Naive thymus-derived CD4-positive, alpha-beta T cell (primary cell): ENCODE results near the gene RSPO4. TPM values are rescaled to one million over a fixed set of nuclear protein-coding genes. Genes with fewer than 3 reads are reported as not detected.

ENCODE experiments used
- ATAC-seq: fragments of 150-1000 bp; cut with Tn5 transposase; 2 replicates; pipeline ENCODE4 v1.10.0; 2021; ENCODE audit warnings: mild to moderate bottlenecking, moderate library complexity
- CTCF ChIA-PET: fragments of 350-600 bp; sonication (Branson Sonifier 250); formaldehyde crosslinking; loops from one replicate; lab custom pipeline; 2021; ENCODE audit warnings: antibody characterized with exemption; lab: Charles Lee
- POLR2A ChIA-PET: fragments of 350-600 bp; sonication (Branson Sonifier 250); formaldehyde crosslinking; loops from one replicate; lab custom pipeline; 2021; ENCODE audit warnings: antibody characterized with exemption, inconsistent platforms; lab: Charles Lee
- DNase-seq, 9 donors: peaks; one replicate each; pipeline versions ENCODE4 v3.0.0 to v3.0.0-alpha.2; 2020 to 2022; ENCODE audit warnings: mixed read lengths in 1 of 9
- H3K27ac ChIP-seq: one replicate; pipeline ENCODE4 v1.7.0; 2013; ENCODE audit warnings: mild to moderate bottlenecking, low read depth, low read length, moderate library complexity
- H3K27me3 ChIP-seq, 2 donors: one replicate each; pipeline ENCODE4 v1.7.0; 2013; ENCODE audit warnings: low read length in 2 of 2, mild to moderate bottlenecking in 2 of 2, moderate library complexity in 2 of 2; ENCODE audit not compliant: control insufficient read depth in 2 of 2, insufficient read depth in 2 of 2
- H3K36me3 ChIP-seq, 3 experiments: 1 replicate in 2 of 3; 2 replicates in 1 of 3; pipeline ENCODE4 v1.7.0; 2013; ENCODE audit warnings: low read length in 3 of 3, mild to moderate bottlenecking in 3 of 3, moderate library complexity in 1 of 3; ENCODE audit not compliant: insufficient read depth in 3 of 3, control insufficient read depth in 2 of 3
- H3K4me1 ChIP-seq, 2 donors: one replicate each; pipeline ENCODE4 v1.7.0; 2013; ENCODE audit warnings: low read length in 2 of 2, mild to moderate bottlenecking in 2 of 2, moderate library complexity in 1 of 2; ENCODE audit not compliant: control insufficient read depth in 2 of 2, insufficient read depth in 2 of 2
- H3K4me3 ChIP-seq: 2 replicates; pipeline ENCODE4 v1.7.0; 2013; ENCODE audit warnings: mild to moderate bottlenecking, low read length
- H3K9me3 ChIP-seq, 3 experiments: 1 replicate in 2 of 3; 2 replicates in 1 of 3; pipeline ENCODE4 v1.7.0; 2013; ENCODE audit warnings: low read length in 3 of 3; ENCODE audit not compliant: control insufficient read depth in 2 of 3
- H3K27ac Mint-ChIP-seq, 9 donors: one replicate each; pipeline ENCODE4 v1.8.0; 2020 to 2022; ENCODE audit warnings: mixed read lengths in 9 of 9, mild to moderate bottlenecking in 8 of 9, moderate library complexity in 5 of 9, inconsistent platforms in 2 of 9
- H3K27me3 Mint-ChIP-seq, 5 donors: one replicate each; pipeline ENCODE4 v1.8.0; 2021 to 2022; ENCODE audit warnings: mixed read lengths in 5 of 5, mild to moderate bottlenecking in 1 of 5
- H3K36me3 Mint-ChIP-seq, 5 donors: one replicate each; pipeline ENCODE4 v1.8.0; 2020 to 2022; ENCODE audit warnings: mixed read lengths in 5 of 5, mild to moderate bottlenecking in 3 of 5, inconsistent platforms in 1 of 5
- H3K4me1 Mint-ChIP-seq, 7 donors: one replicate each; pipeline ENCODE4 v1.8.0; 2020 to 2022; ENCODE audit warnings: mixed read lengths in 7 of 7, mild to moderate bottlenecking in 3 of 7, inconsistent platforms in 1 of 7
- H3K4me3 Mint-ChIP-seq, 10 donors: one replicate each; pipeline ENCODE4 v1.8.0; 2020 to 2022; ENCODE audit warnings: mild to moderate bottlenecking in 10 of 10, mixed read lengths in 10 of 10, moderate library complexity in 6 of 10, inconsistent platforms in 2 of 10
- H3K9me3 Mint-ChIP-seq, 11 donors: one replicate each; pipeline ENCODE4 v1.8.0; 2020 to 2022; ENCODE audit warnings: mixed read lengths in 11 of 11, mild to moderate bottlenecking in 4 of 11, inconsistent platforms in 1 of 11, moderate library complexity in 1 of 11
- intact Hi-C, 2 donors: fragments of 100-400 bp; cut with micrococcal nuclease; formaldehyde crosslinking; loops; one replicate each; pipeline ENCODE4 v1.15.1; 2023
- polyA plus RNA-seq, 2 donors: library from polyadenylated mRNA; unstranded; fragments of 300-500 nt; fragmentation: Illumina TruSeq; gene quantifications; one replicate each; pipeline ENCODE4 v1.2.3, GENCODE V29; 2021
- total RNA-seq, 6 experiments: library from RNA in 5 of 6; stranded (reverse) in 5 of 6; gene quantifications; 1 replicate in 5 of 6; 2 replicates in 1 of 6; pipeline ENCODE4 v1.2.3 and lab custom pipeline; 2021 to 2026

Gene RSPO4
- total and polyA plus RNA-seq, 7 experiments from 2014 or later, result 0.19 to 0.40 (median 0.23) TPM; not detected in 3

DNA sequence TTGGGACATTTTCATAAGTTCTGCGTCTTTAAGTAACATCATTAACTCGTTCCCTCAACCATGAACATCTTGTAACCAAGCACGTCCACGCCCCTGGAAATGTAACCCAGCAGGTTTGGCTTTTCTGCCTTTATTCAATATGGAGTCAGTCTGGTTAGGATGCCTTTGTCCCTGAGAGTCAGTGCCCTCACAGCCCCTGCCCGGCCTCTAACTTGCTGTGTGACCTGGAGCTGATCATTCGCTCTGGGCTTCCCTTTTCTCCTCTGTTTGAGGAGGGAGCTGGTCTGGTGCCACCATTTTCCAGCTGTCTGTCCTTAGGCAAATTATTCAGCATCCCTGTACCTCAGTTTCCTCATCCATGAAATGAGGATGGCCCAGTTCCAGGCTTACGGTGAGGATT is 59.5 kb downstream of the RSPO4 start:
- H3K9me3 Mint-ChIP-seq, result no peaks in the 10 kb centered on the region
- Histone ChIP-seq H3K27me3 (no peaks in the 10 kb centered on the region), H3K9me3 (no peaks in the 10 kb centered on the region), H3K4me3 (no peak overlapping the region), H3K36me3 (no peaks in the 10 kb centered on the region), H3K4me1 (no peaks in the 10 kb centered on the region), H3K27ac (no peak overlapping the region)
- no peak overlapping the region for H3K27ac Mint-ChIP-seq
- intact Hi-C loops, result no loop called here
- CTCF ChIA-PET, result no interaction called here
- no peaks in the 10 kb centered on the region for H3K4me1 Mint-ChIP-seq
- H3K36me3 Mint-ChIP-seq, result no peaks in the 10 kb centered on the region
- ATAC-seq (no peak), DNase-seq (no peak)
- H3K27me3 Mint-ChIP-seq, result peaks cover 8 to 21% (median 15%) of the 10 kb centered on the region in 5 donors
- H3K4me3 Mint-ChIP-seq, result no peak overlapping the region
- POLR2A ChIA-PET, result no interaction called here

DNA sequence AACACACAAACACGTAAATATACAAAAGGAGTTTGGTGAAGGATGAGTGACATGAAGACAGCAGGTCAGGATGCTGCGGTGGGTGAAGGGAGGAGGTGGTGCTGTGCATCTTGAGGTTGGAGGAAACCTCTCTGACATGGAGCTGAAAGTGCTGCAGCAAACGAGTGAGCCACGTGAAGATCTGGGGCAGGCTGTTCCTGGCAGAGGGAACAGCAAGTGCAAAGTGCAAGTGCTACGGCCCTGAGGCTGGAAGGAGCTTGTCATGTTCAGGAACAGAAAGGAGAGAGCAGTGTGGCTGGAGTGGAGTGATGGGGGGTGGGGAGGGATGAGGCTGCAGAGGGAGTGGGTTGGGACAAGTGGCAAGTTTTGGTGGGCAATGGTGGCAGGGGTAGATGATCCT is 61.2 kb downstream of the RSPO4 start:
- POLR2A ChIA-PET, result no interaction called here
- no peaks in the 10 kb centered on the region for H3K27me3 ChIP-seq
- DNase-seq (no peak), ATAC-seq (no peak)
- H3K27ac Mint-ChIP-seq, result no peak overlapping the region
- intact Hi-C loops, result no loop called here
- H3K36me3 ChIP-seq, result no peaks in the 10 kb centered on the region
- H3K9me3 Mint-ChIP-seq, result no peaks in the 10 kb centered on the region
- H3K4me3 Mint-ChIP-seq, result no peak overlapping the region
- H3K4me1 Mint-ChIP-seq, result no peaks in the 10 kb centered on the region
- no peak overlapping the region for H3K4me3 ChIP-seq
- H3K36me3 Mint-ChIP-seq, result no peaks in the 10 kb centered on the region
- no peak overlapping the region for H3K27ac ChIP-seq
- no peaks in the 10 kb centered on the region for H3K4me1 ChIP-seq
- no peaks in the 10 kb centered on the region for H3K9me3 ChIP-seq
- H3K27me3 Mint-ChIP-seq, result peaks cover 0 to 7% (median 4%) of the 10 kb centered on the region in 5 donors
- CTCF ChIA-PET, result no interaction called here

DNA sequence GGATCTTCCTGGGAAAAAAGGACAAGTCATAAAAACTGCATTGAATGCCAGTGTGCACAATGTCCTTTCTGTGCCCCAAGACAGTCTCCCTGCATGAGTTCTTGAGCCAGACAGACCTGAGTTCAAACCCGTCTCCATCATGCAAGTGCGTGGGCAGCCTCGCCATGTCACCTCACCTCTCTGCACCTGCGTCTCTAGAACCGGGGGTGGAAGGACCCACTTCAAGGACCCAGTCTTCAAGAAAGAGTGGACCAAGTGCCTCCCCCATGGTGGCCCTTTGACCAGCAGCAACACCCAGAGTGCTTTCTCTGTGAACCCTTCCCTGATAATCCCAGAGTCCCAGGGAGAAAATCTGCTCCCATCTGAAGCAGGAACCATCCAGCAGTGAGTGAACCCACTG is 62.5 kb downstream of the RSPO4 start:
- Histone ChIP-seq H3K36me3 (no peaks in the 10 kb centered on the region), H3K27me3 (no peaks in the 10 kb centered on the region), H3K4me1 (no peaks in the 10 kb centered on the region), H3K27ac (no peak overlapping the region), H3K9me3 (no peaks in the 10 kb centered on the region), H3K4me3 (no peak overlapping the region)
- Mint-ChIP-seq H3K9me3 (no peaks in the 10 kb centered on the region), H3K4me3 (no peak overlapping the region), H3K27me3 (peaks cover 0 to 7% (median 0%) of the 10 kb centered on the region in 5 donors), H3K36me3 (no peaks in the 10 kb centered on the region), H3K27ac (no peak overlapping the region), H3K4me1 (no peaks in the 10 kb centered on the region)
- DNase-seq (no peak), ATAC-seq (no peak)
- CTCF ChIA-PET, result no interaction called here
- POLR2A ChIA-PET, result no interaction called here
- intact Hi-C loops, result no loop called here

DNA sequence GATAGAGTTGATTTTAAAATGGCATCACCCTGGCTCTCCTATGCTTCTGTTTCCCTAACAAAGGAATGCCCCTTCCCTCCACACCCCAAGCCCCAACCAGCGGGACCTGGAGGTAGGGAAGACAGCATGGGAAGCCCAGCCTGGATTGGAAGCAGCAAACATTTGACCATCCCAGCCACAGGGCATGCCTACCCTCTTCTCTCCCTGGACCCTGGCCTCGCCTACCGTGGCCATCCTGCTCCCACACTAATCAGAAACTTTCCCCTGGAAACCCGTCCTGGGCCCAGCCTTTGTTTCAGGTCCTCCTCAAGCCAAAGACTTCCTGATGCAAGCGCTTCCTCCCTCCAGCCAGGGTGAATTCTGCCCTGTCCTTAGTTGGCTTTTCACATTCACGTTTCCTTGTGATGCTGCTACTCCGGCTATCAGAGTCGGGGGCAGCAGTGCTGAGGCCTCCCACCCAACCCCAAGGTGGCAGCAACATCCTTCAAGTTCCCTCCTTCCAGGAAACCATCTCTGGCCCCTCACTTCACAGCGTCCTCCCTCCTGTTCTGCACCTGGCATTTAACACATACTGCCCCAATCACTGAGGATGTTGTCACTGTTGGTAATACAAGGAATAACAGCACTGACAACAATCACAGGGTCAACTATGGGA is 67.8 kb downstream of the RSPO4 start:
- Mint-ChIP-seq H3K9me3 (peaks cover 4 to 20% (median 11%) of the 10 kb centered on the region in 11 donors), H3K4me3 (no peak overlapping the region), H3K27me3 (peaks cover 0 to 5% (median 0%) of the 10 kb centered on the region in 5 donors), H3K4me1 (no peaks in the 10 kb centered on the region), H3K27ac (peak overlapping the region in 1 of 9 donors; percentile 79), H3K36me3 (peaks cover 0 to 13% (median 4%) of the 10 kb centered on the region in 5 donors)
- Histone ChIP-seq H3K9me3 (peaks cover 0 to 3% (median 0%) of the 10 kb centered on the region in 3 experiments), H3K27me3 (no peaks in the 10 kb centered on the region), H3K36me3 (no peaks in the 10 kb centered on the region), H3K4me1 (no peaks in the 10 kb centered on the region), H3K4me3 (no peak overlapping the region), H3K27ac (no peak overlapping the region)
- ATAC-seq, result no peak
- ChIA-PET POLR2A (no interaction called here), CTCF (no interaction called here)
- DNase-seq, result no peak
- intact Hi-C loops, result no loop called here

DNA sequence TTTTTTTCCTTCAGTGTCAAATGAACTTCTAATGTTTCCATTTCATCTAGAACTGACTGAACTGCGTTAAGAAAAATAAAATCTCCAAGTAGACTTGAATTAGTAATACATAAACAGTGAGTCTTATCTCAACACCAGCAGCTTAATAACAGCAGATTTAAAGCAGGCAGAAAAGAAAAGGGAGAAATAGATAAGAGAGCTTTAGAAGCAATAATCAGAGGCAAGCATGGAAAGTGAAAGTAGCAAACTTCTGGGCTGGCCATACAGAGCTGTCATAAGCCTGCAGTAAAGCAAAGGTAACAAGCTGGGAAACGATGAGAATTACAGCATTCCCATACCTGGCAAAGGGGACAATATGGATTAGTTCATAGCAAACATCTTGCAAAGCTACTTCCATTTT is 69.1 kb downstream of the RSPO4 start:
- intact Hi-C loops, result no loop called here

DNA sequence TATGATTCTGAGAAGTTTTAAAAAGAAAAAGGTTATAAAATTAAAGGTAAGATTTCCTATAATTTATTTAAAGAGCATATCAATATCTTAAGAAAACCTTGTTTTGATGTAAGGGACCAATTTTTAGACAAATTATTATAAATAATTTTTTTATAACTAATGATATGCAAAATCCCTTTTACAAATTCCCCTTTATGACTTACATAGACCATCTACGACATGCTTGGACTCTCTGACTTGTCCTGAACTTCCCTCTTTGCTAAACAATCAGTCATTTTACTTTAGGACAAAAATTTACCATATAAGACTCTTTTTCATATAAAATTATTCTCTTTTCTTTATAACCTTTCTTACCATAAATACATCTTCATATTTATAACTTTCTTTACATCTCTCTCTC is 70.7 kb downstream of the RSPO4 start:
- ChIA-PET CTCF (no interaction called here), POLR2A (no interaction called here)
- peaks cover 0 to 12% (median 6%) of the 10 kb centered on the region in 5 donors for H3K27me3 Mint-ChIP-seq
- no peak for DNase-seq
- no peak overlapping the region for H3K27ac Mint-ChIP-seq
- H3K9me3 ChIP-seq, result peaks cover 0 to 3% (median 0%) of the 10 kb centered on the region in 3 experiments
- no peak overlapping the region for H3K4me3 Mint-ChIP-seq
- no peaks in the 10 kb centered on the region for H3K4me1 ChIP-seq
- H3K9me3 Mint-ChIP-seq, result peaks cover 4 to 20% (median 11%) of the 10 kb centered on the region in 11 donors
- H3K4me1 Mint-ChIP-seq, result no peaks in the 10 kb centered on the region
- no peak overlapping the region for H3K4me3 ChIP-seq
- no peaks in the 10 kb centered on the region for H3K36me3 ChIP-seq
- peaks cover 0 to 13% (median 4%) of the 10 kb centered on the region in 5 donors for H3K36me3 Mint-ChIP-seq
- no peak overlapping the region for H3K27ac ChIP-seq
- H3K27me3 ChIP-seq, result no peaks in the 10 kb centered on the region
- no peak for ATAC-seq
- intact Hi-C loops, result no loop called here

More for the DNA sequence above, 69.1 kb downstream of the RSPO4 start:
- H3K4me1 Mint-ChIP-seq, result no peaks in the 10 kb centered on the region
- Histone ChIP-seq H3K4me1 (no peaks in the 10 kb centered on the region), H3K9me3 (peaks cover 0 to 3% (median 0%) of the 10 kb centered on the region in 3 experiments), H3K4me3 (no peak overlapping the region), H3K36me3 (no peaks in the 10 kb centered on the region), H3K27me3 (no peaks in the 10 kb centered on the region), H3K27ac (no peak overlapping the region)
- peaks cover 0 to 7% (median under 1%) of the 10 kb centered on the region in 5 donors for H3K27me3 Mint-ChIP-seq
- H3K27ac Mint-ChIP-seq, result no peak overlapping the region
- ATAC-seq, result no peak
- H3K4me3 Mint-ChIP-seq, result no peak overlapping the region
- no peak for DNase-seq
- H3K36me3 Mint-ChIP-seq, result peaks cover 0 to 13% (median 4%) of the 10 kb centered on the region in 5 donors
- CTCF ChIA-PET, result no interaction called here
- POLR2A ChIA-PET, result interaction anchor here (0.7 kb wide), 1 partner anchor 29 kb away, joined by 3 read pairs; no protein-coding TSS in a partner anchor
- peaks cover 4 to 20% (median 11%) of the 10 kb centered on the region in 11 donors for H3K9me3 Mint-ChIP-seq

DNA sequence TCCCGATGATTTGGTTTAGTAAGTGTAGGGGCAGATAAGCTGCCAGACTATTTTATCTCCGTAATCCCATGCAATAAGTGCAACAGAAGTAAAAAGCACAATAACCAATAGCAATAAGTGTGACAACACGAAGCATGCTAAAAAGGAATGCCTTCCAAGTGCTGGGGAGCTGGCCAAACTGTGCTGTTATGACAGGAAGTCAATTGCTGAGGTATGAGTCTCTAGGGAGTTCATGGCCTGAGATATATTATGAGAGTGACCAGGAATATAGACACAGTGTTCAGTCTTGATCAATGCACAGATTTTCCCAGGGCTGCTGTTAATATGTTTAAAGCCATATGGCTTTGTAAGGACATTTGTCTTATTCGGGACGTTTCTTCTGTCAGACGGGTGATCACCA is 75.4 kb downstream of the RSPO4 start:
- Histone ChIP-seq H3K27me3 (no peaks in the 10 kb centered on the region), H3K4me1 (no peaks in the 10 kb centered on the region), H3K4me3 (no peak overlapping the region), H3K27ac (no peak overlapping the region), H3K9me3 (peaks cover 0 to 3% (median 0%) of the 10 kb centered on the region in 3 experiments), H3K36me3 (no peaks in the 10 kb centered on the region)
- peaks cover 0 to 21% (median 14%) of the 10 kb centered on the region in 5 donors for H3K27me3 Mint-ChIP-seq
- peaks cover 0 to 2% (median 0%) of the 10 kb centered on the region in 7 donors for H3K4me1 Mint-ChIP-seq
- H3K4me3 Mint-ChIP-seq, result no peak overlapping the region
- intact Hi-C loops, result no loop called here
- peaks cover 2 to 14% (median 8%) of the 10 kb centered on the region in 11 donors for H3K9me3 Mint-ChIP-seq
- CTCF ChIA-PET, result interaction anchor here (0.7 kb wide), 1 partner anchor 30 kb away, joined by 3 read pairs; no protein-coding TSS in a partner anchor
- ATAC-seq, result no peak
- no peak for DNase-seq
- H3K27ac Mint-ChIP-seq, result no peak overlapping the region
- H3K36me3 Mint-ChIP-seq, result peaks cover 0 to 8% (median 4%) of the 10 kb centered on the region in 5 donors
- POLR2A ChIA-PET, result no interaction called here
